Breast epithelium (tissue), 4 donors: Measurements from ENCODE around the gene SNX27. TPM values are rescaled to one million over a fixed set of nuclear protein-coding genes. Genes with fewer than 3 reads are reported as not detected.
"Not testable (repeated sequence)": the region's sequence is repeated elsewhere in the genome, so short reads cannot be mapped to it uniquely, and the experiment has no call there.

Experiments used
- DNase-seq, 2 donors: peaks; one replicate each; pipeline ENCODE4 v3.0.0-alpha.2; 2019; ENCODE audit warnings: low spot score in 2 of 2
- H3K27ac ChIP-seq, 2 donors: fragments of 200-600 bp; sonication (generic) in 1 of 2; one replicate each; pipeline ENCODE4 v1.5.1; 2016 to 2019; ENCODE audit warnings: mild to moderate bottlenecking in 1 of 2
- H3K27me3 ChIP-seq, 2 donors: fragments of 200-600 bp; sonication (generic) in 1 of 2; one replicate each; pipeline versions ENCODE4 v1.5.1 to v1.6.0; 2017 to 2019; ENCODE audit warnings: control low read depth in 1 of 2, mild to moderate bottlenecking in 1 of 2
- H3K36me3 ChIP-seq: fragments of 200-600 bp; one replicate; pipeline ENCODE4 v1.5.1; 2019
- H3K4me1 ChIP-seq, 2 donors: fragments of 200-600 bp; sonication (generic); one replicate each; pipeline ENCODE4 v1.5.1; 2016 to 2019; ENCODE audit warnings: control low read depth in 1 of 2
- H3K4me3 ChIP-seq, 3 donors: fragments of 200-600 bp; sonication (generic); 1 replicate in 2 of 3; 2 replicates in 1 of 3; pipeline ENCODE4 v1.5.1; 2016 to 2019; ENCODE audit warnings: mild to moderate bottlenecking in 3 of 3, moderate library complexity in 2 of 3
- H3K9me3 ChIP-seq, 2 donors: fragments of 200-600 bp; sonication (generic) in 1 of 2; one replicate each; pipeline ENCODE4 v1.5.1; 2016 to 2019; ENCODE audit warnings: control low read depth in 1 of 2
- CTCF ChIP-seq, 3 donors: fragments of 450-650 bp; IDR thresholded peaks; one replicate each; pipeline ENCODE4 v1.5.1; 2016 to 2017; ENCODE audit warnings: antibody characterized with exemption in 3 of 3, mild to moderate bottlenecking in 3 of 3, moderate library complexity in 3 of 3
- POLR2A ChIP-seq: fragments of 450-650 bp; IDR thresholded peaks from one replicate; pipeline ENCODE4 v1.6.1; 2016; ENCODE audit warnings: antibody characterized with exemption, mild to moderate bottlenecking, moderate library complexity
- POLR2AphosphoS5 ChIP-seq, 3 donors: sonication (generic); formaldehyde crosslinking; IDR thresholded peaks; one replicate each; pipeline ENCODE4 v1.6.1; 2017; ENCODE audit warnings: antibody characterized with exemption in 3 of 3
- intact Hi-C: fragments of 100-400 bp; cut with DNase I; formaldehyde crosslinking; loops from one replicate; pipeline ENCODE4 v1.15.1; 2023; ENCODE audit warnings: low total_unique reads
- total RNA-seq, 3 donors: library from RNA; depleted of rRNA; stranded (reverse); fragments of >200 nt; gene quantifications; one replicate each; pipeline ENCODE4 v1.1.0, GENCODE V29; 2016

Gene SNX27
- total RNA-seq, 3 donors from 2014 or later = 41.3 to 46.8 (median 43.6) TPM

GRCh38 chr1:151729966-151730291 is 118.1 kb downstream of the SNX27 start:
- Histone ChIP-seq H3K27me3 (no peaks in the 10 kb centered on the region), H3K27ac (no peak overlapping the region), H3K4me1 (no peaks in the 10 kb centered on the region), H3K4me3 (no peak overlapping the region), H3K9me3 (no peaks in the 10 kb centered on the region), H3K36me3 (no peaks in the 10 kb centered on the region)
- DNase-seq = no peak
- no peak for TF ChIP-seq POLR2A
- no peak for TF ChIP-seq CTCF (IDR thresholded peaks at IDR 0.05)
- TF ChIP-seq POLR2AphosphoS5 (IDR thresholded peaks at IDR 0.05) = no peak
- intact Hi-C loops = no loop called here

- DNase-seq = no peak
- H3K9me3 ChIP-seq = peaks cover 7 to 9% of the 10 kb centered on the region in 2 donors
- no peaks in the 10 kb centered on the region for H3K36me3 ChIP-seq
- no peak for TF ChIP-seq POLR2A
- TF ChIP-seq POLR2AphosphoS5 (IDR thresholded peaks at IDR 0.05) = no peak
- no peak for TF ChIP-seq CTCF (IDR thresholded peaks at IDR 0.05)
- H3K27ac ChIP-seq = no peak overlapping the region
- intact Hi-C loops = no loop called here
- no peaks in the 10 kb centered on the region for H3K27me3 ChIP-seq
- no peak overlapping the region for H3K4me3 ChIP-seq
- H3K4me1 ChIP-seq = no peaks in the 10 kb centered on the region
Observed at GRCh38 chr1:151733126-151733525, 121.3 kb downstream of the SNX27 start.

GRCh38 chr1:151733995-151734394 is 122.1 kb downstream of the SNX27 start:
- H3K27me3 ChIP-seq, H3K36me3 ChIP-seq, DNase-seq, H3K9me3 ChIP-seq, H3K4me1 ChIP-seq, intact Hi-C loops, H3K4me3 ChIP-seq, H3K27ac ChIP-seq: not testable (repeated sequence)

- Histone ChIP-seq H3K4me3 (no peak overlapping the region), H3K27ac (no peak overlapping the region), H3K36me3 (no peaks in the 10 kb centered on the region), H3K4me1 (no peaks in the 10 kb centered on the region), H3K27me3 (no peaks in the 10 kb centered on the region), H3K9me3 (peaks cover 7 to 9% of the 10 kb centered on the region in 2 donors)
- DNase-seq = no peak
- intact Hi-C loops = no loop called here
- no peak for TF ChIP-seq CTCF (IDR thresholded peaks at IDR 0.05)
- no peak for TF ChIP-seq POLR2A
- TF ChIP-seq POLR2AphosphoS5 (IDR thresholded peaks at IDR 0.05) = no peak
Observed at GRCh38 chr1:151737026-151737425, 125.2 kb downstream of the SNX27 start.

- Histone ChIP-seq H3K4me3 (no peak overlapping the region), H3K9me3 (peaks cover 7 to 9% of the 10 kb centered on the region in 2 donors), H3K4me1 (no peaks in the 10 kb centered on the region), H3K27me3 (no peaks in the 10 kb centered on the region), H3K36me3 (no peaks in the 10 kb centered on the region), H3K27ac (no peak overlapping the region)
- TF ChIP-seq CTCF (IDR thresholded peaks at IDR 0.05) (no peak), POLR2AphosphoS5 (IDR thresholded peaks at IDR 0.05) (no peak), POLR2A (no peak)
- no peak for DNase-seq
- intact Hi-C loops = no loop called here
Observed at GRCh38 chr1:151737479-151737878, 125.6 kb downstream of the SNX27 start.
